Measurements from ENCODE around the gene FLOT1. TPM values are rescaled to one million over a fixed set of nuclear protein-coding genes. Genes with fewer than 3 reads are reported as not detected.

The FLOT1 gene
- total and polyA plus RNA-seq, 2 of the 13 experiments (the other 11 are each of a cell fraction or from before 2014, with no cell fraction given) = 82.3 to 130 TPM

DNA sequence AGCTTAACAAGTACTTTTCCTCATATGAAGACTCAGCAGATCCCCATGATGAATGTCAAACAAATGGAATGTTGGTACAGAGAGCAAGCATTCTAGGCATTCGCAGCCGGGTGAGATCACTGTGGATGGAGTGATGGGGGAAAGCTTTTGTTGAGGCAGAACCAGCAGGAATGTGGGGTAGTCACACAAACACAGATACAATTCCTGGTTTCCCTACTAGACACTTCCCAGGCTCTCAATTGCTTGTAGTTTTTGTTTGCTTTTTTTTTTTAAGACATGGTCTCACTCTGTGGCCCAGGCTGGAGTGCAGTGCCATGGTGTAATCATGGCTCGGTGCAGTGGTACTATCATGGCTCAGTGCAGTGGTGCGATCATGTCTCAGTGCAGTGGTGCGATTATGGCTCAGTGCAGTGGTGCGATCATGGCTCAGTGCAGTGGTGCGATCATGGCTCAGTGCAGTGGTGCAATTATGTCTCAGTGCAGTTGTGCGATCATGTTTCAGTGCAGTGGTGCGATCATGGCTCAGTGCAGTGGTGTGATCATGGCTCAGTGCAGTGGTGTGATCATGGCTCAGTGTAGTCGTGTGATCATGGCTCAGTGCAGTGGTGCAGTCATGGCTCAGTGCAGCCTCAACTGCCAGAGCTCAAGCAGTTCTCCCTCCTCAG lies 17.2 kb upstream of the FLOT1 start (continued):
- TF ChIP-seq ONECUT2 (CRISPR knock-in tag; IDR thresholded peaks at IDR 0.05) (no peak), ZIK1 (CRISPR knock-in tag; IDR thresholded peaks at IDR 0.05; ENCODE audit: borderline replicate concordance, low read depth) (no peak), PHF8 (CRISPR knock-in tag; IDR thresholded peaks at IDR 0.05) (no peak), HOXA5 (CRISPR knock-in tag; IDR thresholded peaks at IDR 0.05) (no peak), SUZ12 (IDR thresholded peaks at IDR 0.05; ENCODE audit: low read depth, low read length) (no peak), ZNF569 (CRISPR knock-in tag; IDR thresholded peaks at IDR 0.05; ENCODE audit: borderline replicate concordance) (no peak), RFX1 (IDR thresholded peaks at IDR 0.05) (no peak), CSRNP2 (CRISPR knock-in tag; conservative IDR thresholded peaks at IDR 0.05; ENCODE audit: low read depth) (no peak), FOXK1 (CRISPR knock-in tag; IDR thresholded peaks at IDR 0.05; ENCODE audit: borderline replicate concordance, low read depth) (no peak), ATM (IDR thresholded peaks at IDR 0.05; ENCODE audit: borderline replicate concordance) (no peak), CBX2 (IDR thresholded peaks at IDR 0.05; ENCODE audit: low read depth, low read length) (no peak), CBX2 (CRISPR knock-in tag; IDR thresholded peaks at IDR 0.05; ENCODE audit: low read depth) (no peak), FOXO1 (CRISPR knock-in tag; IDR thresholded peaks at IDR 0.05) (no peak), NR1H2 (CRISPR knock-in tag; IDR thresholded peaks at IDR 0.05; ENCODE audit: borderline replicate concordance, low read depth) (no peak), YEATS2 (CRISPR knock-in tag; IDR thresholded peaks at IDR 0.05; ENCODE audit: borderline replicate concordance) (peak; percentile 37; the same call in 1 of the 2 replicates), PPARG (CRISPR knock-in tag; conservative IDR thresholded peaks at IDR 0.05) (peak; percentile 65), IKZF4 (CRISPR knock-in tag; IDR thresholded peaks at IDR 0.05; ENCODE audit: borderline replicate concordance, low read depth, not compliant biosample characterization) (no peak), HES4 (CRISPR knock-in tag; IDR thresholded peaks at IDR 0.05; ENCODE audit: borderline replicate concordance) (no peak), POLR2AphosphoS2 (IDR thresholded peaks at IDR 0.05; ENCODE audit: low read depth, low read length) (no peak)
- TF ChIP-seq, protein P1, sequence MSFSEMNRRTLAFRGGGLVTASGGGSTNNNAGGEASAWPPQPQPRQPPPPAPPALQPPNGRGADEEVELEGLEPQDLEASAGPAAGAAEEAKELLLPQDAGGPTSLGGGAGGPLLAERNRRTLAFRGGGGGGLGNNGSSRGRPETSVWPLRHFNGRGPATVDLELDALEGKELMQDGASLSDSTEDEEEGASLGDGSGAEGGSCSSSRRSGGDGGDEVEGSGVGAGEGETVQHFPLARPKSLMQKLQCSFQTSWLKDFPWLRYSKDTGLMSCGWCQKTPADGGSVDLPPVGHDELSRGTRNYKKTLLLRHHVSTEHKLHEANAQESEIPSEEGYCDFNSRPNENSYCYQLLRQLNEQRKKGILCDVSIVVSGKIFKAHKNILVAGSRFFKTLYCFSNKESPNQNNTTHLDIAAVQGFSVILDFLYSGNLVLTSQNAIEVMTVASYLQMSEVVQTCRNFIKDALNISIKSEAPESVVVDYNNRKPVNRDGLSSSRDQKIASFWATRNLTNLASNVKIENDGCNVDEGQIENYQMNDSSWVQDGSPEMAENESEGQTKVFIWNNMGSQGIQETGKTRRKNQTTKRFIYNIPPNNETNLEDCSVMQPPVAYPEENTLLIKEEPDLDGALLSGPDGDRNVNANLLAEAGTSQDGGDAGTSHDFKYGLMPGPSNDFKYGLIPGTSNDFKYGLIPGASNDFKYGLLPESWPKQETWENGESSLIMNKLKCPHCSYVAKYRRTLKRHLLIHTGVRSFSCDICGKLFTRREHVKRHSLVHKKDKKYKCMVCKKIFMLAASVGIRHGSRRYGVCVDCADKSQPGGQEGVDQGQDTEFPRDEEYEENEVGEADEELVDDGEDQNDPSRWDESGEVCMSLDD (CRISPR knock-in tag; IDR thresholded peaks at IDR 0.05; ENCODE audit: borderline replicate concordance) = no peak
- TF ChIP-seq, protein P2, sequence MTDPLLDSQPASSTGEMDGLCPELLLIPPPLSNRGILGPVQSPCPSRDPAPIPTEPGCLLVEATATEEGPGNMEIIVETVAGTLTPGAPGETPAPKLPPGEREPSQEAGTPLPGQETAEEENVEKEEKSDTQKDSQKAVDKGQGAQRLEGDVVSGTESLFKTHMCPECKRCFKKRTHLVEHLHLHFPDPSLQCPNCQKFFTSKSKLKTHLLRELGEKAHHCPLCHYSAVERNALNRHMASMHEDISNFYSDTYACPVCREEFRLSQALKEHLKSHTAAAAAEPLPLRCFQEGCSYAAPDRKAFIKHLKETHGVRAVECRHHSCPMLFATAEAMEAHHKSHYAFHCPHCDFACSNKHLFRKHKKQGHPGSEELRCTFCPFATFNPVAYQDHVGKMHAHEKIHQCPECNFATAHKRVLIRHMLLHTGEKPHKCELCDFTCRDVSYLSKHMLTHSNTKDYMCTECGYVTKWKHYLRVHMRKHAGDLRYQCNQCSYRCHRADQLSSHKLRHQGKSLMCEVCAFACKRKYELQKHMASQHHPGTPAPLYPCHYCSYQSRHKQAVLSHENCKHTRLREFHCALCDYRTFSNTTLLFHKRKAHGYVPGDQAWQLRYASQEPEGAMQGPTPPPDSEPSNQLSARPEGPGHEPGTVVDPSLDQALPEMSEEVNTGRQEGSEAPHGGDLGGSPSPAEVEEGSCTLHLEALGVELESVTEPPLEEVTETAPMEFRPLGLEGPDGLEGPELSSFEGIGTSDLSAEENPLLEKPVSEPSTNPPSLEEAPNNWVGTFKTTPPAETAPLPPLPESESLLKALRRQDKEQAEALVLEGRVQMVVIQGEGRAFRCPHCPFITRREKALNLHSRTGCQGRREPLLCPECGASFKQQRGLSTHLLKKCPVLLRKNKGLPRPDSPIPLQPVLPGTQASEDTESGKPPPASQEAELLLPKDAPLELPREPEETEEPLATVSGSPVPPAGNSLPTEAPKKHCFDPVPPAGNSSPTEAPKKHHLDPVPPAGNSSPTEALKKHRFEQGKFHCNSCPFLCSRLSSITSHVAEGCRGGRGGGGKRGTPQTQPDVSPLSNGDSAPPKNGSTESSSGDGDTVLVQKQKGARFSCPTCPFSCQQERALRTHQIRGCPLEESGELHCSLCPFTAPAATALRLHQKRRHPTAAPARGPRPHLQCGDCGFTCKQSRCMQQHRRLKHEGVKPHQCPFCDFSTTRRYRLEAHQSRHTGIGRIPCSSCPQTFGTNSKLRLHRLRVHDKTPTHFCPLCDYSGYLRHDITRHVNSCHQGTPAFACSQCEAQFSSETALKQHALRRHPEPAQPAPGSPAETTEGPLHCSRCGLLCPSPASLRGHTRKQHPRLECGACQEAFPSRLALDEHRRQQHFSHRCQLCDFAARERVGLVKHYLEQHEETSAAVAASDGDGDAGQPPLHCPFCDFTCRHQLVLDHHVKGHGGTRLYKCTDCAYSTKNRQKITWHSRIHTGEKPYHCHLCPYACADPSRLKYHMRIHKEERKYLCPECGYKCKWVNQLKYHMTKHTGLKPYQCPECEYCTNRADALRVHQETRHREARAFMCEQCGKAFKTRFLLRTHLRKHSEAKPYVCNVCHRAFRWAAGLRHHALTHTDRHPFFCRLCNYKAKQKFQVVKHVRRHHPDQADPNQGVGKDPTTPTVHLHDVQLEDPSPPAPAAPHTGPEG (CRISPR knock-in tag; IDR thresholded peaks at IDR 0.05) = no peak
